ENCODE results near the gene SLC6A6.

DNA sequence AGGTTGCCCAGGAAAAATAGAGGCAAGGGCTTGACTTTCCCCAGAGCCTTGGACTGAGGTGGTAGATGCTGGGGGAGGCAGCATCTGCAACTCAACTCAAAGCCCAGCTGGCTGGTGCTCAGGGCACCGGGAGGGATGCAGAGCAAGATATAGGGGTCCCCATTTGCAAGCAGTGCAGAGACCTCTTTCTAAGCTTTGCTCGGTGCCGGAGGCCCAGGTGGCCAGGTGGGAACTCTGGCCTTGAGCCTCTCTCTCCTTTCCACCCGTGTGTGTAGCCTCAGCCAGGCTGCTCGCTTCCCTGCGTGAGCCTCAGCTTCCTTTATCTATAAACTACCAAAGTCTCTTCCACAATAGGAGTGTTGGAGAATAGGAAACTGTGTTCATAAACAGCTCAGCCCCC is 36.5 kb downstream of the SLC6A6 start:
- TF ChIP-seq, protein P1, sequence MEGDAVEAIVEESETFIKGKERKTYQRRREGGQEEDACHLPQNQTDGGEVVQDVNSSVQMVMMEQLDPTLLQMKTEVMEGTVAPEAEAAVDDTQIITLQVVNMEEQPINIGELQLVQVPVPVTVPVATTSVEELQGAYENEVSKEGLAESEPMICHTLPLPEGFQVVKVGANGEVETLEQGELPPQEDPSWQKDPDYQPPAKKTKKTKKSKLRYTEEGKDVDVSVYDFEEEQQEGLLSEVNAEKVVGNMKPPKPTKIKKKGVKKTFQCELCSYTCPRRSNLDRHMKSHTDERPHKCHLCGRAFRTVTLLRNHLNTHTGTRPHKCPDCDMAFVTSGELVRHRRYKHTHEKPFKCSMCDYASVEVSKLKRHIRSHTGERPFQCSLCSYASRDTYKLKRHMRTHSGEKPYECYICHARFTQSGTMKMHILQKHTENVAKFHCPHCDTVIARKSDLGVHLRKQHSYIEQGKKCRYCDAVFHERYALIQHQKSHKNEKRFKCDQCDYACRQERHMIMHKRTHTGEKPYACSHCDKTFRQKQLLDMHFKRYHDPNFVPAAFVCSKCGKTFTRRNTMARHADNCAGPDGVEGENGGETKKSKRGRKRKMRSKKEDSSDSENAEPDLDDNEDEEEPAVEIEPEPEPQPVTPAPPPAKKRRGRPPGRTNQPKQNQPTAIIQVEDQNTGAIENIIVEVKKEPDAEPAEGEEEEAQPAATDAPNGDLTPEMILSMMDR (IDR thresholded peaks at IDR 0.05): no peak
- no peak for TF ChIP-seq ELF4 (CRISPR knock-in tag; IDR thresholded peaks at IDR 0.05; ENCODE audit: low read depth)
- no peak for TF ChIP-seq GTF2I (CRISPR knock-in tag; conservative IDR thresholded peaks at IDR 0.05)
- no peak for TF ChIP-seq ZBTB21 (CRISPR knock-in tag; IDR thresholded peaks at IDR 0.05; ENCODE audit: borderline replicate concordance)
- no peak for TF ChIP-seq ESRRA (CRISPR knock-in tag; IDR thresholded peaks at IDR 0.05; ENCODE audit: borderline replicate concordance)
- no peak for TF ChIP-seq ATF6 (CRISPR knock-in tag; IDR thresholded peaks at IDR 0.05)
- TF ChIP-seq MAX (CRISPR knock-in tag; IDR thresholded peaks at IDR 0.05): no peak
- no peak for TF ChIP-seq ETV6 (CRISPR knock-in tag; IDR thresholded peaks at IDR 0.05)
- no peak for TF ChIP-seq MLX (CRISPR knock-in tag; IDR thresholded peaks at IDR 0.05)
- no peak for TF ChIP-seq USF2 (CRISPR knock-in tag; IDR thresholded peaks at IDR 0.05)
- TF ChIP-seq ZNF396 (CRISPR knock-in tag; IDR thresholded peaks at IDR 0.05; ENCODE audit: borderline replicate concordance): no peak
- TF ChIP-seq ATF1 (CRISPR knock-in tag; IDR thresholded peaks at IDR 0.05): no peak
- TF ChIP-seq FOXJ3 (CRISPR knock-in tag; IDR thresholded peaks at IDR 0.05; ENCODE audit: borderline replicate concordance): no peak
